Measurements from ENCODE around the gene ACO1. TPM values are rescaled to one million over a fixed set of nuclear protein-coding genes. Genes with fewer than 3 reads are reported as not detected.

ACO1 gene
- total RNA-seq, 1 experiment from 2014 or later, result 47.6 TPM

GRCh38 chr9:32487981-32488380 is 103.5 kb downstream of the ACO1 start:
- DNase-seq (ENCODE audit: low read depth), result no peak

- no peak for DNase-seq (ENCODE audit: low read depth)
Measured at GRCh38 chr9:32490601-32491000, 106.2 kb downstream of the ACO1 start.

GRCh38 chr9:32497921-32498320 is 113.5 kb downstream of the ACO1 start:
- no peak for DNase-seq (ENCODE audit: low read depth)

- DNase-seq (ENCODE audit: low read depth), result peak; percentile 53
Measured at GRCh38 chr9:32500768-32501167, 116.3 kb downstream of the ACO1 start.

GRCh38 chr9:32501868-32502267 is 117.4 kb downstream of the ACO1 start:
- no peak for DNase-seq (ENCODE audit: low read depth)

- peak; percentile 74 for DNase-seq (ENCODE audit: low read depth)
Measured at GRCh38 chr9:32502464-32502863, 118.0 kb downstream of the ACO1 start.

- DNase-seq (ENCODE audit: low read depth), result no peak
Measured at GRCh38 chr9:32503008-32503407, 118.6 kb downstream of the ACO1 start.

Other genes with a start within 250 kb of the ACO1 start
- 12.0 and 13.5 TPM in 2 replicates for gene RIGI, start 141.6 kb downstream of the ACO1 start, total RNA-seq (2014; rRNA removed; shearing (Covaris generic))
- 8.8 and 9.1 TPM in 2 replicates for gene SMIM27, start 167.7 kb downstream of the ACO1 start, total RNA-seq (2014; rRNA removed; shearing (Covaris generic))
- gene TOPORS, start 167.9 kb downstream of the ACO1 start, total RNA-seq (2014; rRNA removed; shearing (Covaris generic)), result 15.8 and 23.8 TPM in 2 replicates
- gene NDUFB6, start 188.5 kb downstream of the ACO1 start, total RNA-seq (2014; rRNA removed; shearing (Covaris generic)), result 180 and 184 TPM in 2 replicates